GM23338 (cell line): Measurements from ENCODE around the gene GDPD2. TPM values are rescaled to one million over a fixed set of nuclear protein-coding genes. Genes with fewer than 3 reads are reported as not detected.

ENCODE experiments used
- ATAC-seq: fragments of 200-7000 bp; cut with Tn5 transposase; 3 replicates; pipeline ENCODE4 v1.9.1; 2020
- DNase-seq: peaks from one replicate; pipeline ENCODE4 v3.0.0-alpha.2; 2015; ENCODE audit warnings: low spot score
- H2AFZ ChIP-seq: fragments of 200-600 bp; sonication (generic); 2 replicates; pipeline ENCODE4 v1.8.0; 2016; ENCODE audit warnings: antibody characterized with exemption, mild to moderate bottlenecking, moderate library complexity
- H3F3A ChIP-seq: fragments of 200-600 bp; sonication (generic); replicated peaks from 2 replicates; pipeline ENCODE4 v1.8.0; 2017; ENCODE audit warnings: antibody characterized with exemption, mixed run types, low read depth
- H3K27ac ChIP-seq: fragments of 200-600 bp; sonication (generic); 2 replicates; pipeline ENCODE4 v1.6.1; 2016; ENCODE audit warnings: low read depth
- H3K27me3 ChIP-seq: fragments of 200-600 bp; sonication (generic); 2 replicates; pipeline ENCODE4 v1.8.0; 2016; ENCODE audit warnings: mild to moderate bottlenecking, mixed run types, moderate library complexity; ENCODE audit not compliant: insufficient read depth
- H3K36me3 ChIP-seq: fragments of 200-600 bp; sonication (generic); 2 replicates; pipeline ENCODE4 v1.8.0; 2016; ENCODE audit warnings: mild to moderate bottlenecking; ENCODE audit not compliant: insufficient read depth
- H3K4me1 ChIP-seq: fragments of 200-600 bp; sonication (generic); 2 replicates; pipeline ENCODE4 v1.8.0; 2016; ENCODE audit warnings: mild to moderate bottlenecking, moderate library complexity; ENCODE audit not compliant: insufficient read depth
- H3K4me2 ChIP-seq: fragments of 200-600 bp; sonication (generic); 2 replicates; pipeline ENCODE4 v1.7.1; 2017; ENCODE audit warnings: mixed run types
- H3K4me3 ChIP-seq: fragments of 200-600 bp; sonication (generic); 2 replicates; pipeline ENCODE4 v1.6.1; 2016; ENCODE audit warnings: mixed run types
- H3K79me2 ChIP-seq: fragments of 200-600 bp; sonication (generic); replicated peaks from 2 replicates; pipeline ENCODE4 v1.8.0; 2017; ENCODE audit warnings: mild to moderate bottlenecking; ENCODE audit not compliant: insufficient read depth
- H3K9me2 ChIP-seq: fragments of 200-600 bp; sonication (generic); 2 replicates; pipeline ENCODE4 v1.8.0; 2017; ENCODE audit not compliant: insufficient read depth
- H4K20me1 ChIP-seq: fragments of 200-600 bp; sonication (generic); replicated peaks from 2 replicates; pipeline ENCODE4 v1.8.0; 2017; ENCODE audit warnings: mild to moderate bottlenecking; ENCODE audit not compliant: insufficient read depth
- H3K27ac Mint-ChIP-seq: 2 replicates; pipeline ENCODE4 v1.8.0; 2020; ENCODE audit warnings: inconsistent platforms, mild to moderate bottlenecking, moderate library complexity, mixed read lengths
- H3K27me3 Mint-ChIP-seq: 3 replicates; pipeline ENCODE4 v1.8.0; 2022; ENCODE audit warnings: low read depth, mild to moderate bottlenecking, moderate library complexity, mixed read lengths, inconsistent platforms; ENCODE audit not compliant: insufficient read depth, poor library complexity
- H3K36me3 Mint-ChIP-seq: 3 replicates; pipeline ENCODE4 v1.8.0; 2021; ENCODE audit warnings: low read depth, mild to moderate bottlenecking, inconsistent platforms, moderate library complexity, mixed read lengths
- H3K4me1 Mint-ChIP-seq: 3 replicates; pipeline ENCODE4 v1.8.0; 2020; ENCODE audit warnings: mild to moderate bottlenecking, inconsistent platforms, mixed read lengths
- H3K4me3 Mint-ChIP-seq: 3 replicates; pipeline ENCODE4 v1.8.0; 2021; ENCODE audit warnings: moderate library complexity, mild to moderate bottlenecking, inconsistent platforms, mixed read lengths
- H3K9me3 Mint-ChIP-seq: 3 replicates; pipeline ENCODE4 v1.8.0; 2020; ENCODE audit warnings: moderate library complexity, mild to moderate bottlenecking, inconsistent platforms, mixed read lengths
- EZH2phosphoT487 ChIP-seq: fragments of 200-600 bp; sonication (generic); IDR thresholded peaks from one replicate; pipeline ENCODE4 v1.8.1; 2018; ENCODE audit warnings: antibody characterized with exemption; ENCODE audit not compliant: unreplicated experiment
- JUNB ChIP-seq: IDR thresholded peaks from one replicate; pipeline ENCODE4 v1.6.1; 2016; ENCODE audit warnings: antibody characterized with exemption; ENCODE audit not compliant: unreplicated experiment
- NANOG ChIP-seq: IDR thresholded peaks from 2 replicates; pipeline ENCODE4 v1.6.1; 2016; ENCODE audit warnings: antibody characterized with exemption, borderline replicate concordance
- POLR2AphosphoS5 ChIP-seq: IDR thresholded peaks from 2 replicates; pipeline ENCODE4 v1.6.1; 2016; ENCODE audit warnings: antibody characterized with exemption, low read depth
- ZNF114 ChIP-seq: fragments of 250-450 bp; sonication (Bioruptor Pico); IDR thresholded peaks from 2 replicates; pipeline ENCODE4 v1.5.0; 2020; ENCODE audit warnings: mild to moderate bottlenecking, moderate library complexity
- ZNF331 ChIP-seq: fragments of 250-450 bp; sonication (Bioruptor Pico); IDR thresholded peaks from 2 replicates; pipeline ENCODE4 v1.5.0; 2020; ENCODE audit warnings: low read depth, mild to moderate bottlenecking, moderate library complexity
- polyA plus RNA-seq: library from polyadenylated mRNA; unstranded; fragments of >200 nt; fragmentation: Nextera tagmentation; extraction: Ambion mirVana; gene quantifications from 2 replicates; pipeline ENCODE4 v1.2.1, GENCODE V29; 2016
- total RNA-seq: library from RNA; depleted of rRNA; stranded (reverse); fragments of >200 nt; shearing (Covaris generic); gene quantifications from 2 replicates; pipeline ENCODE4 v1.2.3, GENCODE V29; 2014
- TF ChIP-seq, protein P1 (sequence below): fragments of 250-450 bp; sonication (Bioruptor Pico); IDR thresholded peaks from 2 replicates; pipeline ENCODE4 v1.5.0; 2020; ENCODE audit warnings: mild to moderate bottlenecking, moderate library complexity

The GDPD2 gene
- total and polyA plus RNA-seq, 2 experiments from 2014 or later: 5.2 to 11.3 TPM

DNA sequence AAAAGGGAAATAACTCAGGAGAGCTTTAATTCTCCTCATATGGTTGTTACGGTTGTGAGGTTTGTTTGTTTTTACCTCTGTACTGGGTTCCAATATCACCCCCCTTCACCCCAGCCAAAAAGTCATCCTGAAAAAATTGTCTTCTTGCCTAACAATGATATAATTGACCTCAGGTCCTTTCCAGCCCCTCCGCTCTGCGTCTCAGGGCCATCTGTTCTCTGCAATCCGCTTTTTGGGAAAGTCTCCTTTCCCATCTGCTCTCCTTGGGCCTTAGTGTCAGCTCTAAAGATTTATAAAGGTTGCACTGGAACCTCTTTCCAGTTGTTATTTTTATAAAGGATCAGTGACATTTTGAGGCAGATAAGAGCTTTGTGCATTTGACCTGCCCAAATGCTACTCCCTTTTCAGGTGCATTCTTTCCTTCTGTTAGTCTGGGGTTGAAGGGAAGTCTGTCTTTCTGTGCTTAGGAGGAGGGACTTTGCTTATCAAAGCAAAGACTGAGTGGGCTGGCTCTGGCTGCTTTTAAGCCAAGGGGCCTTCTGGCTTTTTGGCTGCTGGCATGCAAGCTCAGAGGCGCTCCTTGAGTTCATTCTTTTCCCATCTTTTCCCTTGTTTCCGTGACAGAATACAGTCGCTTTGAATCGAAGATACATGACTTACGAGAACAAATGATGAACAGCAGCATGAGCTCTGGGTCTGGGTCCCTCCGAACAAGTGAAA, 55.6 kb downstream of the GDPD2 start (continued):
- TF ChIP-seq, protein P1, sequence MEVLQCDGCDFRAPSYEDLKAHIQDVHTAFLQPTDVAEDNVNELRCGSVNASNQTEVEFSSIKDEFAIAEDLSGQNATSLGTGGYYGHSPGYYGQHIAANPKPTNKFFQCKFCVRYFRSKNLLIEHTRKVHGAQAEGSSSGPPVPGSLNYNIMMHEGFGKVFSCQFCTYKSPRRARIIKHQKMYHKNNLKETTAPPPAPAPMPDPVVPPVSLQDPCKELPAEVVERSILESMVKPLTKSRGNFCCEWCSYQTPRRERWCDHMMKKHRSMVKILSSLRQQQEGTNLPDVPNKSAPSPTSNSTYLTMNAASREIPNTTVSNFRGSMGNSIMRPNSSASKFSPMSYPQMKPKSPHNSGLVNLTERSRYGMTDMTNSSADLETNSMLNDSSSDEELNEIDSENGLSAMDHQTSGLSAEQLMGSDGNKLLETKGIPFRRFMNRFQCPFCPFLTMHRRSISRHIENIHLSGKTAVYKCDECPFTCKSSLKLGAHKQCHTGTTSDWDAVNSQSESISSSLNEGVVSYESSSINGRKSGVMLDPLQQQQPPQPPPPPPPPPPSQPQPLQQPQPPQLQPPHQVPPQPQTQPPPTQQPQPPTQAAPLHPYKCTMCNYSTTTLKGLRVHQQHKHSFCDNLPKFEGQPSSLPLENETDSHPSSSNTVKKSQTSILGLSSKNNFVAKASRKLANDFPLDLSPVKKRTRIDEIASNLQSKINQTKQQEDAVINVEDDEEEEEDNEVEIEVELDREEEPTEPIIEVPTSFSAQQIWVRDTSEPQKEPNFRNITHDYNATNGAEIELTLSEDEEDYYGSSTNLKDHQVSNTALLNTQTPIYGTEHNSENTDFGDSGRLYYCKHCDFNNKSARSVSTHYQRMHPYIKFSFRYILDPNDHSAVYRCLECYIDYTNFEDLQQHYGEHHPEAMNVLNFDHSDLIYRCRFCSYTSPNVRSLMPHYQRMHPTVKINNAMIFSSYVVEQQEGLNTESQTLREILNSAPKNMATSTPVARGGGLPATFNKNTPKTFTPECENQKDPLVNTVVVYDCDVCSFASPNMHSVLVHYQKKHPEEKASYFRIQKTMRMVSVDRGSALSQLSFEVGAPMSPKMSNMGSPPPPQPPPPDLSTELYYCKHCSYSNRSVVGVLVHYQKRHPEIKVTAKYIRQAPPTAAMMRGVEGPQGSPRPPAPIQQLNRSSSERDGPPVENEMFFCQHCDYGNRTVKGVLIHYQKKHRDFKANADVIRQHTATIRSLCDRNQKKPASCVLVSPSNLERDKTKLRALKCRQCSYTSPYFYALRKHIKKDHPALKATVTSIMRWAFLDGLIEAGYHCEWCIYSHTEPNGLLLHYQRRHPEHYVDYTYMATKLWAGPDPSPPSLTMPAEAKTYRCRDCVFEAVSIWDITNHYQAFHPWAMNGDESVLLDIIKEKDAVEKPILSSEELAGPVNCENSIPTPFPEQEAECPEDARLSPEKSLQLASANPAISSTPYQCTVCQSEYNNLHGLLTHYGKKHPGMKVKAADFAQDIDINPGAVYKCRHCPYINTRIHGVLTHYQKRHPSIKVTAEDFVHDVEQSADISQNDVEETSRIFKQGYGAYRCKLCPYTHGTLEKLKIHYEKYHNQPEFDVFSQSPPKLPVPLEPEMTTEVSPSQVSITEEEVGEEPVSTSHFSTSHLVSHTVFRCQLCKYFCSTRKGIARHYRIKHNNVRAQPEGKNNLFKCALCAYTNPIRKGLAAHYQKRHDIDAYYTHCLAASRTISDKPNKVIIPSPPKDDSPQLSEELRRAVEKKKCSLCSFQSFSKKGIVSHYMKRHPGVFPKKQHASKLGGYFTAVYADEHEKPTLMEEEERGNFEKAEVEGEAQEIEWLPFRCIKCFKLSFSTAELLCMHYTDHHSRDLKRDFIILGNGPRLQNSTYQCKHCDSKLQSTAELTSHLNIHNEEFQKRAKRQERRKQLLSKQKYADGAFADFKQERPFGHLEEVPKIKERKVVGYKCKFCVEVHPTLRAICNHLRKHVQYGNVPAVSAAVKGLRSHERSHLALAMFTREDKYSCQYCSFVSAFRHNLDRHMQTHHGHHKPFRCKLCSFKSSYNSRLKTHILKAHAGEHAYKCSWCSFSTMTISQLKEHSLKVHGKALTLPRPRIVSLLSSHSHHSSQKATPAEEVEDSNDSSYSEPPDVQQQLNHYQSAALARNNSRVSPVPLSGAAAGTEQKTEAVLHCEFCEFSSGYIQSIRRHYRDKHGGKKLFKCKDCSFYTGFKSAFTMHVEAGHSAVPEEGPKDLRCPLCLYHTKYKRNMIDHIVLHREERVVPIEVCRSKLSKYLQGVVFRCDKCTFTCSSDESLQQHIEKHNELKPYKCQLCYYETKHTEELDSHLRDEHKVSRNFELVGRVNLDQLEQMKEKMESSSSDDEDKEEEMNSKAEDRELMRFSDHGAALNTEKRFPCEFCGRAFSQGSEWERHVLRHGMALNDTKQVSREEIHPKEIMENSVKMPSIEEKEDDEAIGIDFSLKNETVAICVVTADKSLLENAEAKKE (CRISPR knock-in tag): no peak
- TF ChIP-seq NANOG (no peak), EZH2phosphoT487 (no peak), ZNF331 (no peak), ZNF114 (CRISPR knock-in tag) (no peak)

DNA sequence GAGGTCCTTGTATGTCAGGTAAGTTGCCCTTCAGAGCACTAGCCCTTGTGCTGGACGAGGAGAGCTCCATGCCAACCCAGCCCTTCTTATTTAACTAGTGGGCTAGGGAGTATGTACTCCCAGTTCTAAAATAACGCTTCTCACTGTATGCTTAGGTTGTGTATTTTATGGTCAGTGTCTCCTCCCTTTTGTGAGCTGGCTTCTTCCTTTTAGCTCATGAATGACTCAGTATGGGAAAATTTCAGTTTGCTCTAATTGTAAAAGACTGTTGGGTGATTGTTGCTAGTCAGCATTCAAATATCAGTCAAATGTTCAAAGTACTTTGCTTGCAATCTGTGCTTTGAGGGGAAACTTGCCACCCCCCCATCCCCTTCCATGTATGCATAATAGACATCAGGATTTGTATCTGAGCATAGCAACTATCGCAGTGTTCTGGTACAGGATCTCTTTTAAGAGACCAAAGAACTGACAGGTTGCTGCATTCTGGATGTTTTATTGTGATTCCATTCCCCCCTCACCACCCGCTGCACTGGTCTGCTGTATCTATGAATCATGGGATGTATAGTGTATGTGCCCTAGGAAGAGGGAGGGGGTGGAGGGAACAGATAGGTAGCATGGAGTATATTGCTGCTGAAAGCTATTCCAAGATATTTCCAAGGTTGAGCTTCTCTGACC, 56.3 kb downstream of the GDPD2 start:
- Histone ChIP-seq H3K4me1 (peaks cover 61% of the 10 kb centered on the region), H3K9me2 (no peaks in the 10 kb centered on the region), H4K20me1 (peaks cover 12% of the 10 kb centered on the region), H3K27ac (no peak overlapping the region), H3K4me2 (peak overlapping the region; percentile 70), H3K27me3 (no peaks in the 10 kb centered on the region), H3K36me3 (0 out of 2 replicates have a peak, but pooled peaks cover 7% of the 10 kb centered on the region), H3K4me3 (peak overlapping the region; percentile 41; the same call in 1 of the 2 replicates), H3F3A (no peaks in the 10 kb centered on the region; the same call in 1 of the 2 replicates), H2AFZ (no peak overlapping the region), H3K79me2 (peaks cover 69% of the 10 kb centered on the region)
- no peak for ATAC-seq
- Mint-ChIP-seq H3K4me1 (peaks cover 79% of the 10 kb centered on the region), H3K36me3 (peaks cover 32% of the 10 kb centered on the region), H3K9me3 (no peaks in the 10 kb centered on the region), H3K27ac (no peak overlapping the region), H3K27me3 (peaks cover 11% of the 10 kb centered on the region), H3K4me3 (no peak overlapping the region; the same call in 2 of the 3 replicates)
- no peak for DNase-seq
- TF ChIP-seq POLR2AphosphoS5: no peak
- TF ChIP-seq JUNB: no peak
- TF ChIP-seq, protein P1 (CRISPR knock-in tag): no peak
- TF ChIP-seq NANOG: no peak
- TF ChIP-seq EZH2phosphoT487: no peak
- no peak for TF ChIP-seq ZNF331
